Activated CD4-positive, CD25-positive, alpha-beta regulatory T cell treated with anti-CD3 and anti-CD28 coated beads, Interleukin-2, amount 50 U/mL, for 24 hours (primary cell): Measurements from ENCODE around the gene NFIB.

ENCODE experiments used
- ATAC-seq, 2 donors: fragments of 150-1000 bp; cut with Tn5 transposase; one replicate each; pipeline ENCODE4 v1.10.0; 2021; ENCODE audit warnings: mild to moderate bottlenecking in 1 of 2, moderate library complexity in 1 of 2

The NFIB gene

GRCh38 chr9:14240537-14240936 lies 73.4 kb downstream of the NFIB start:
- ATAC-seq, result no peak

DNA sequence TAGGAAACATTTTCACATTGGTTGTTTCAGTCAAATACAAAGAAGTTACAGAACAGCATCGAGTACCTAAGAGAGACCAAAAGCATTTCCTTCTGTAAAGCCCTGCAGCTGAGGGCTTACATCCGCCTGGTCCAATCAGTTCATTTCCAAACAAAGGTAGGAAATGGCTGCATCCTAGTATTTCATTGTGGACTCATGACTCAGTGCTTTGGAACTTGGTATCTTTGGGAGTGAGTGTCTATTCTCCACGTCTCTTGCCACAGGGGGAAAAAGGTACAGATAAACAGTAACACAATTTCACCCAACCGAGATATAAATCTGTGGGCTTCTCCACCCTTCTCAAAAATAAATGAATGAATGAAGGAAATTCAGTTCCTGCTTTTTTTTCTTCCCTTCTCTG lies 75.4 kb downstream of the NFIB start:
- no peak for ATAC-seq

DNA sequence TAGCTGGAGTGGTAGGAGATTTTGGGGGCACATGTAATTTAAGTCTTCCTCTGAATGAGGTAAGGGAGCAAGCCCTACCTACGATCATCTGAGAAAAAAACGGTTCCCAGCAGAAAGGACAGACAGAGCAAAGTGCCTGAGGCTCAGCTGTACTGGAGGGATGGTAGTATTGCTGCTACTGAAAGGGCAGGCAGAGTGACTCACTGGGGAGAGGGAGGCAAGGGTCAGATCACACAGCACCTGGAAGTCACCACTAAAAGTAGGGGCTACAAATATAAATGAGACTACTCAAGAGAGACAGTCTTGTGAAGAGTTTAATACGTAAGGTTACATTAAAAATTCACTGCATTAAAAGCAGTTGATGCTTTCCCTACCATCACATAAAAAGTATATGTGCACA lies 75.9 kb downstream of the NFIB start:
- ATAC-seq, result no peak

DNA sequence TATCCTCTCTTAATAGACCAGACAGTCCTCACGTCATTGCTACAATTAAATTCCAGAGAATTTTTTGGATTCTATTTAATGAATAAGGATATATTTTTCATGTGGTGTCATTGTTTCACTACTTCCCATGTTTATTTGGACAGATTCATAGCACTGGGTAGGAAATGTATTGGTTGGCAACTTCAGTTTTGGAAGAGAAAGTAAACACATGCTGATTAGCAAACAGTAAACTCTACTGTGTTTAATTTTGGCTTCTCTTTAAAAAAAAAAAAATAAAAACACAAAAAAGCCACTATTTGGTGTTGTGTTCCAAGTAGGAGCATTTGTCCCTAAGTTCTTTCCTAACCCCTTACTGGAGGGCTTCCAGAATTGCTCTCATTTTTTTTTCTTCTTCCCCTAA lies 77.3 kb downstream of the NFIB start:
- ATAC-seq, result no peak

GRCh38 chr9:14232111-14232510 lies 81.8 kb downstream of the NFIB start:
- ATAC-seq, result no peak

DNA sequence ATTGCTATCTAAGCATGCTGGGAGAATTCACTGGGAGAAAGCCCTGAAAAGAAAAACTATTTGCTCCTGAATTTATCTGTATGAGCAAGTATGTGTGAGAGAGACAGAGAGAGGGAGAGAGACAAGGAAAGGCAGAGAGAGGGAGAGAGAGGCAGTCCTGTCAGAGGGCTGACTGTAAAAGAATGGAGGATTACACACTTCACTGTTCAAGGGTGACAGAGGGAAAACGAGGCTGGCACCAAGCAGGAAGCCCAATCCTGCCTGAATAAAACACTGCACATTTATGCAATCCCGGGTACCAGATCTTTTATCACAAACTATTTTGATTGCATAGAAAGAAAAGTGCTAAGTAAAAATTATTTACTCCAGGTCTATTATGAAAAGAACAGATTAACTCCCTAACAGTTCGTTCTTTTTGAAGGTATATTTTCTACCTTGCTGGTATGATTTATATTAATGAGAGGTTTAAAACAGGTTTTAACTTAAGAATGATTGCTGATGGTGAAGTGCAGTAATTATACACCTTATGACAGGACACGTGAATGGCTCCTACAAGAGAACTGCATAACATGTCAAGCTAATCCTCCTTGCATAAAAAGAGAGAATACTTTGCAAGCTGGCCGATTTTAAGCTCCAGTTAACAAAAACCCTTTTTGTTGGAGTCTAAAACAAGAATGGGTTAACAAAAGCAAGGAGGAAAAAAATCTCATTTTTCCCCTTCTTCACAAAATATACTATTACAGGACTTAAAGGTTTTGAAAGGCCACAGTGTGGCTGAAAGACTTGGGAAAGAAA lies 82.5 kb downstream of the NFIB start:
- no peak for ATAC-seq

- ATAC-seq, result no peak
These were observed 85.3 kb downstream of the NFIB start for GRCh38 chr9:14228602-14229001.

DNA sequence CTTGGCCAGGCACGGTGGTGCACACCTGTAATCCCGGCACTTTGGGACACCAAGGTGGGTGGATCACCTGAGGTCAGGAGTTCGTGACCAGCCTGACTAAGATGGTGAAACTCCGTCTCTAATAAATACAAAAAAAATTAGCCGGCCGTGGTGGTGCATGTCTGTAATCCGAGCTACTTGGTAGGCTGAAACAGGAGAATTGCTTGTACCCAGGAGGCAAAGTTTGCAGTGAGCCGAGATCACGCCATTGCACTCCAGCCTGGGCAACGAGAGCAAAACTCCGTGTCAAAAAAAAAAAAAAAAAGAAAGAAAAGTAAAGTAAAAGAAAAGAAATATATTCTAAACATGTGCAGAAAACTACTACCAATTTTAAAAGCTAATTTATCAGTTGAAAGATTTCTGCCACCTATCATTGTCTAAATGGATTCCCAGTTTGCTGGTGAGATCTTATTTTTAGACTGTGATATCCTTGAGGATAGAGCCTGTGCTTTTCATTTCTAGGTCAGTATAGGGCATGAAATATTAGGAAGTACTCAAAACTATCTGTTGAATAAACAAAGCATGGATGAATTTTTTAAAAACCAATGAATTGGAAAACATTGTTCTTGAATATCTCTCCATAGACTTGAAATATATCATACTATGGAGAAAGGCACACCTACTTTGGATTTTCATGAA lies 86.9 kb downstream of the NFIB start:
- ATAC-seq, result no peak

DNA sequence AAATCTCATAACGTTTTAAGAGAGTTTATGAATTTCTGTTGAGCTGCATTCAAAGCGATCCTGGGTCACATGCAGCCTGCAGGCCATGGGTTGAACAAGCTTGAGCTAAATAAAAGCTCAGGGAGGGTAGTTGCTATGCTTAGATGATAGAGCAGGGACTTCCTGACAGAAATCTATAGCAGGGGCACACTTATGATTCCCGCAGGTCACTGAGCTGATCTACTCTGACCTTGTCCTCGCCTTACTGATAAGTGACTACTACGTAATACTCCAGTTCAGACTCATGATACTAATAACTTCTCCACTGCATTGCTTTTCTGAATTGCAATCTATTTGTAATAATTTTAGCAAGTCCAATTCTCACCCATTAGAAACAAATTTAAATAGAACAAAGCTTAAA lies 90.9 kb downstream of the NFIB start:
- ATAC-seq, result no peak

DNA sequence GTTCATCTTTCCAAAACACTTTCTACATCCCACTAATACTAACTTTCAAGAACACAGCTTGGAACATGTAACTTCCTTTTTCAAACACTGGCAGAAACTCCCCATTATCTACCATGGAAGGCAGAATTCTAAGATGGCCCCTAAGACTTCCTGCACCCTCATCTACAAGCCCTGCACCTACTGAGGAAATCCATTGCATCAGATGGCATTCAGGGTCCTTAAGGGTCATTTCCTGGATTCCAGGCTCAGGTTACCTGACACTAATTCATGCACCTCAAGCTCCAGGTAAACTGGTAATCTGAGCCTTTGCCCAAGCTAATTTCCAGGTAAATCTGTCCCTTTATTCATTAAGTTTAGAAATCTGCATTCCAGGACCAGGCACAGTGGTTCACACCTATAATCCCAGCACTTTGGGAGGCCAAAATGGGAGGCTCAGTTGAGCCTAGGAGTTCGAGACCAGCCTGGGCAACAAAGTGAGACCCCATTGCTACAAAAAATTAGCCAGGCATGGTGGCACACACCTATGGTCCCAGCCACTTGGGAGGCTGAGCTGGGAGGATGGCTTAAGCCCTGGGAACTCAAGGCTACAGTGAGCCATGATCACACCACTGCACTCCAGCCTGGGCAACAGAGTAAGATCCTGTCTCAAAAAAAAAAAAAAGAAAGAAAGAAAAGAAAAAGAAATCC lies 91.6 kb downstream of the NFIB start:
- ATAC-seq, result no peak

DNA sequence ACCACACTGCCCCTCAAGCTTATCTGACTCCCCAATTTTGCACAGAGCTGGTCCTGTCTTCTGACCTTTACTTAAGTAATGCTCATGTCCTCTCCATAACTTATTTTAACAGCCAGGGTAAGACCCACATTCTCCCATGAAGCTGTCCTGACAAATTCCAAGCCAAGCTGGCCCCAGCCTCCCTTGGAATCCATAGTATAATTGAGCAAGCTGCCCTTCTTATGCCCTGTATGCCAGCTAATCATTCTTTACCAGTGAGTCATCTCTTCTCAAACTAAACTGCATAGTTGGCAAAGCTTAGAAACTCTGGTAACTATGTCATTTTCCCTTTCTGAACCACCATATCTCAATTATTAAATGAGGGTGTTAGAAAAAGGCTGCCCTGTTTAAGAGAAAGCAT lies 92.4 kb downstream of the NFIB start:
- ATAC-seq, result no peak

DNA sequence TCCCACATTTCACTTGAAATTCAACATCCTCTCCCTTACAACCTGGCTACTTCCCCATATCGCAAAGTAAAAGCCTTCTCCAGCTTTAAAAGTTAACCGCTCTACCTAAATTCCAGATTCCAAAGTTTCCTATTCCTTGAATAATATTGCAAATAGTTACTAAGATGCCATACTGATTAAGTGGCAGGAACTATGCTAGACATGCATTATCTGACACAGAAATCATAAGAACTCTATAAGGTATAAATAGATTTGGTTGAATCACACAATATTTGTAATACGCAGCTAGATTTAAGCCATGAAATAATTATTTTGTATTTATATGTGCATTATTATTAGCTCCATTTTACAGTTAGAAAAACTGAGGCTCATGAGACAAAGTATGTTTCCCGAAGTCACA lies 92.8 kb downstream of the NFIB start:
- no peak for ATAC-seq

- ATAC-seq, result no peak
These were observed 93.7 kb downstream of the NFIB start for GRCh38 chr9:14220256-14220655.

- ATAC-seq, result no peak
These were observed 94.1 kb downstream of the NFIB start for GRCh38 chr9:14219850-14220249.

- ATAC-seq, result no peak
These were observed 95.7 kb downstream of the NFIB start for GRCh38 chr9:14218253-14218652.

DNA sequence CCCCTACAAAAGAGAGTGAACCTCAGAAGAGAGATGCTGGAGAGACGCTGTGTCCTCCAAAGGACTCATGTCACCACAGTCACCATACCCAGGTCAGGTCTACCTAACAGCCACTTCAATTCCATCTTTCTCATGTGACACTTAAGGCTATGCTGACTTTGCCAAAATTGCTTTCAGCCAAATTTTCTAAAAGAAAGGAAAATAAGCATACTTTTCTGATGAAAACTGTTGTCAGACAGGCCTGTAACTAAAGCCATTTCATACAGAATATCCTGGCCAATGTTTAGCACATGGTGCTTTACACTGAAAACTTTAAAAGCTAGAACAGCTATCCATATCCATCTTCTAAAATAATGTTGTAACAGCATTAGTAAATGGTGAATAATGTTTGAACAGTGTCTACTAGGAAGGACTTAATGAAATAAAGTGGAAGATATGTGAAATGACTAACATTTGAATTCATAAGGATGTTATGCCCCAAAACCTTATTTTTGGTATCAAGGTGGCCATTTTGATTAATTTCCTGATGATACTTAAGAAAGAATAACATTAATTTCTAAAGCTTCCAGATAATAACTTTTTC lies 97.2 kb downstream of the NFIB start:
- no peak for ATAC-seq

GRCh38 chr9:14215614-14216013 lies 98.3 kb downstream of the NFIB start:
- no peak for ATAC-seq

DNA sequence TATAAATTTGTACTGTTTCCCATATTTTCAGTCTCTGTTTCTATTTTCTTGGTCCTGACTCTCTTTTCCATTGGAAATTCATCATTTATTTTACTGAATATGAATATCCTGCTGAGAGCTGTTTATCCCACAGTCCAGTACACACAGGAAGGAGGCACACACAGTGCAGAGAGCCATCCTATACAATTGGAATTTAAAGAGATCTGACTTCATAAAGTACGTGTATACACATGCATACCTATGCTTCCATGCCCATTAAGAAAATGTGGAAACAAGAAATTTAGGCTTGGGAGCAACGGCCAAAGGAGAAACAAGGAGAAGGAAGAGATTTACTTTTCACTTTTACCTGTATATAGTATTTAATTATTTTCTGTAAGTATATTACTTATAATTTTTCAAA lies 99.2 kb downstream of the NFIB start:
- ATAC-seq, result no peak

GRCh38 chr9:14214065-14214684 lies 99.8 kb downstream of the NFIB start:
- ATAC-seq, result no peak

DNA sequence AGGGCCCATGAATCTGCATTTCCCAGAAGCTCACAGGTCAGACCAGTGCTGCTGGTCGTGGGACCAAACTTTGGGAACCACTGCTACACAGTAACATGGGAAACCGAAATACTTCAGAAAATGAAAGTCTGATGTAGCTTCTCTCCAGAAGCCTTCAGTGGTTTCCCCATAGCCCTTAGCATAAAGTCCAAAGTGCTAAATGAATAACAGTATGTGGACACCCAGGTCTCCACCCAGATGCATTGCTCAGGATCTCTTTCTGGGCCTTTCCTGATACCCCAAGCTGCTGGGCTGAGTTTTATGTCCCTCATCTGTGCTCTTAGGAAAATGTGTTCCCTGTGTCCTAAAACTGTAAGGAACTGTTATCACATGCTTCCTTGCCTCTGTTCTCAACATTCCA lies 100.4 kb downstream of the NFIB start:
- ATAC-seq, result no peak

GRCh38 chr9:14212697-14213420 lies 101.1 kb downstream of the NFIB start:
- ATAC-seq, result no peak

- peak in 1 of 2 donors; percentile 20 for ATAC-seq
These were observed 101.9 kb downstream of the NFIB start for GRCh38 chr9:14212077-14212476.
